ENCODE results near the gene GATAD2B.
A peak's percentile ranks its signal among the peaks of the same experiment; 100 is the strongest.

GATAD2B gene

GRCh38 chr1:153777648-153778047, 145.1 kb downstream of the GATAD2B start:
- no peak overlapping the region for H3K4me2 ChIP-seq
- peaks cover 32% of the 10 kb centered on the region for H3K27me3 ChIP-seq (ENCODE audit: insufficient read depth, low read depth)
- peaks cover 8% of the 10 kb centered on the region for H3K4me1 ChIP-seq (ENCODE audit: low read depth, poor library complexity, severe bottlenecking)
- TF ChIP-seq CTCF (conservative IDR thresholded peaks at IDR 0.05; ENCODE audit: low read depth, low read length): no peak
- no peak overlapping the region for H3K27ac ChIP-seq
- H2AFZ ChIP-seq (ENCODE audit: low read depth): no peak overlapping the region
- no peaks in the 10 kb centered on the region for H3K79me2 ChIP-seq (ENCODE audit: insufficient read depth, low read depth)
- H4K20me1 ChIP-seq (ENCODE audit: insufficient read depth): no peaks in the 10 kb centered on the region
- no peaks in the 10 kb centered on the region for H3K36me3 ChIP-seq (ENCODE audit: insufficient read depth)
- H3K4me3 ChIP-seq (IDR thresholded peaks at IDR 0.05; ENCODE audit: insufficient read depth, low read depth, low read length): no peak overlapping the region
- no peak overlapping the region for H3K9ac ChIP-seq

GRCh38 chr1:153776845-153777370, 145.9 kb downstream of the GATAD2B start:
- Histone ChIP-seq H3K4me1 (ENCODE audit: low read depth, poor library complexity, severe bottlenecking) (peaks cover 4% of the 10 kb centered on the region), H3K27me3 (ENCODE audit: insufficient read depth, low read depth) (peaks cover 32% of the 10 kb centered on the region), H3K9ac (no peak overlapping the region), H3K27ac (no peak overlapping the region), H3K79me2 (ENCODE audit: insufficient read depth, low read depth) (no peaks in the 10 kb centered on the region), H2AFZ (ENCODE audit: low read depth) (no peak overlapping the region), H3K36me3 (ENCODE audit: insufficient read depth) (no peaks in the 10 kb centered on the region), H3K4me3 (IDR thresholded peaks at IDR 0.05; ENCODE audit: insufficient read depth, low read depth, low read length) (no peak overlapping the region), H4K20me1 (ENCODE audit: insufficient read depth) (no peaks in the 10 kb centered on the region), H3K4me2 (no peak overlapping the region)
- TF ChIP-seq CTCF (conservative IDR thresholded peaks at IDR 0.05; ENCODE audit: low read depth, low read length): no peak

GRCh38 chr1:153776352-153776751, 146.4 kb downstream of the GATAD2B start:
- peak overlapping the region; percentile 96 for H3K4me3 ChIP-seq (IDR thresholded peaks at IDR 0.05; ENCODE audit: insufficient read depth, low read depth, low read length)
- peaks cover 4% of the 10 kb centered on the region for H3K4me1 ChIP-seq (ENCODE audit: low read depth, poor library complexity, severe bottlenecking)
- no peaks in the 10 kb centered on the region for H3K36me3 ChIP-seq (ENCODE audit: insufficient read depth)
- peak overlapping the region; percentile 82 for H2AFZ ChIP-seq (ENCODE audit: low read depth)
- H3K27me3 ChIP-seq (ENCODE audit: insufficient read depth, low read depth): peaks cover 32% of the 10 kb centered on the region
- no peak for TF ChIP-seq CTCF (conservative IDR thresholded peaks at IDR 0.05; ENCODE audit: low read depth, low read length)
- H3K9ac ChIP-seq: no peak overlapping the region
- no peaks in the 10 kb centered on the region for H3K79me2 ChIP-seq (ENCODE audit: insufficient read depth, low read depth)
- H4K20me1 ChIP-seq (ENCODE audit: insufficient read depth): no peaks in the 10 kb centered on the region
- peak overlapping the region; percentile 82 for H3K4me2 ChIP-seq
- no peak overlapping the region for H3K27ac ChIP-seq

- H3K4me1 ChIP-seq (ENCODE audit: low read depth, poor library complexity, severe bottlenecking): peaks cover 4% of the 10 kb centered on the region
- no peaks in the 10 kb centered on the region for H3K79me2 ChIP-seq (ENCODE audit: insufficient read depth, low read depth)
- no peak overlapping the region; the same call in 1 of the 2 replicates for H3K9ac ChIP-seq
- peak overlapping the region; percentile 82 for H2AFZ ChIP-seq (ENCODE audit: low read depth)
- H3K27me3 ChIP-seq (ENCODE audit: insufficient read depth, low read depth): peaks cover 32% of the 10 kb centered on the region
- 0 out of 2 replicates have a peak, but pooled peaks have one; percentile 13 for TF ChIP-seq CTCF (conservative IDR thresholded peaks at IDR 0.05; ENCODE audit: low read depth, low read length)
- H3K4me3 ChIP-seq (IDR thresholded peaks at IDR 0.05; ENCODE audit: insufficient read depth, low read depth, low read length): peak overlapping the region; percentile 96
- no peaks in the 10 kb centered on the region for H4K20me1 ChIP-seq (ENCODE audit: insufficient read depth)
- no peak overlapping the region for H3K27ac ChIP-seq
- no peaks in the 10 kb centered on the region for H3K36me3 ChIP-seq (ENCODE audit: insufficient read depth)
- H3K4me2 ChIP-seq: peak overlapping the region; percentile 82
Measured at GRCh38 chr1:153775458-153776327, 147.1 kb downstream of the GATAD2B start.
